ENCODE data around the gene SLC9A3.

The SLC9A3 gene

GRCh38 chr5:427415-428087 lies 96.7 kb downstream of the SLC9A3 start (continued):
- TF ChIP-seq CTCF (tag by site-specific recombination; IDR thresholded peaks at IDR 0.05) = no peak
- TF ChIP-seq ZNF548 (tag by site-specific recombination; IDR thresholded peaks at IDR 0.05) = no peak
- TF ChIP-seq, protein P1, sequence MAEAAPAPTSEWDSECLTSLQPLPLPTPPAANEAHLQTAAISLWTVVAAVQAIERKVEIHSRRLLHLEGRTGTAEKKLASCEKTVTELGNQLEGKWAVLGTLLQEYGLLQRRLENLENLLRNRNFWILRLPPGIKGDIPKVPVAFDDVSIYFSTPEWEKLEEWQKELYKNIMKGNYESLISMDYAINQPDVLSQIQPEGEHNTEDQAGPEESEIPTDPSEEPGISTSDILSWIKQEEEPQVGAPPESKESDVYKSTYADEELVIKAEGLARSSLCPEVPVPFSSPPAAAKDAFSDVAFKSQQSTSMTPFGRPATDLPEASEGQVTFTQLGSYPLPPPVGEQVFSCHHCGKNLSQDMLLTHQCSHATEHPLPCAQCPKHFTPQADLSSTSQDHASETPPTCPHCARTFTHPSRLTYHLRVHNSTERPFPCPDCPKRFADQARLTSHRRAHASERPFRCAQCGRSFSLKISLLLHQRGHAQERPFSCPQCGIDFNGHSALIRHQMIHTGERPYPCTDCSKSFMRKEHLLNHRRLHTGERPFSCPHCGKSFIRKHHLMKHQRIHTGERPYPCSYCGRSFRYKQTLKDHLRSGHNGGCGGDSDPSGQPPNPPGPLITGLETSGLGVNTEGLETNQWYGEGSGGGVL (tag by site-specific recombination; IDR thresholded peaks at IDR 0.05) = no peak
- no peak for TF ChIP-seq ZNF501 (tag by site-specific recombination; IDR thresholded peaks at IDR 0.05)
- TF ChIP-seq, protein P2, sequence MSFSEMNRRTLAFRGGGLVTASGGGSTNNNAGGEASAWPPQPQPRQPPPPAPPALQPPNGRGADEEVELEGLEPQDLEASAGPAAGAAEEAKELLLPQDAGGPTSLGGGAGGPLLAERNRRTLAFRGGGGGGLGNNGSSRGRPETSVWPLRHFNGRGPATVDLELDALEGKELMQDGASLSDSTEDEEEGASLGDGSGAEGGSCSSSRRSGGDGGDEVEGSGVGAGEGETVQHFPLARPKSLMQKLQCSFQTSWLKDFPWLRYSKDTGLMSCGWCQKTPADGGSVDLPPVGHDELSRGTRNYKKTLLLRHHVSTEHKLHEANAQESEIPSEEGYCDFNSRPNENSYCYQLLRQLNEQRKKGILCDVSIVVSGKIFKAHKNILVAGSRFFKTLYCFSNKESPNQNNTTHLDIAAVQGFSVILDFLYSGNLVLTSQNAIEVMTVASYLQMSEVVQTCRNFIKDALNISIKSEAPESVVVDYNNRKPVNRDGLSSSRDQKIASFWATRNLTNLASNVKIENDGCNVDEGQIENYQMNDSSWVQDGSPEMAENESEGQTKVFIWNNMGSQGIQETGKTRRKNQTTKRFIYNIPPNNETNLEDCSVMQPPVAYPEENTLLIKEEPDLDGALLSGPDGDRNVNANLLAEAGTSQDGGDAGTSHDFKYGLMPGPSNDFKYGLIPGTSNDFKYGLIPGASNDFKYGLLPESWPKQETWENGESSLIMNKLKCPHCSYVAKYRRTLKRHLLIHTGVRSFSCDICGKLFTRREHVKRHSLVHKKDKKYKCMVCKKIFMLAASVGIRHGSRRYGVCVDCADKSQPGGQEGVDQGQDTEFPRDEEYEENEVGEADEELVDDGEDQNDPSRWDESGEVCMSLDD (tag by site-specific recombination; IDR thresholded peaks at IDR 0.05) = no peak
- TF ChIP-seq ZNF529 (tag by site-specific recombination; IDR thresholded peaks at IDR 0.05; ENCODE audit: insufficient replicate concordance) = no peak
- no peak for TF ChIP-seq ZNF701 (tag by site-specific recombination; IDR thresholded peaks at IDR 0.05)
- no peak for TF ChIP-seq ZNF629 (tag by site-specific recombination; IDR thresholded peaks at IDR 0.05)

DNA sequence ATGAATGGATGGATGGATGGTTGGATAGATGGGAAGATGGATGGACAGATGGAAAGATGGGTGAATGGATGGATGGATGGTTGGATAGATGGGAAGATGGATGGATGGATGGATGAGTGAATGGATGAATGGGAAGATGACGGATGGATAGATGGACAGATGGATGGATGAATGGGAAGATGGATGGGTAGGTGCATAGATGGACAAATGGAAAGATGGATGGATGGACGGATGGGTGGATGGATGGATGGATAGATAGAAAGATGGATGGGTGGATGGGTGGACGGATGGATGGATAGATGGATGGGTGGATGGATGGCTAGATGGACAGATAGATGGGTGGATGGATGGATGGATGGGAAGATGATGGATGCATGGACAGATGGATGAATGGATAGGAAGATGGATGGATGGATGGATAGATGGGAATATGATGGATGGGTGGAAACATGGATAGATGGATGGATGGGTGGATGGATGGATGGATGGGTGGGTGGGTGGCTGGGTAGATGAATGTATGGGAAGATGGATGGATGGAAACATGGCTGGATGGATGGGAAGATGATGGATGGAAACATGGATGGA lies 97.8 kb downstream of the SLC9A3 start:
- CTCF ChIA-PET = interaction anchor here (0.6 to 7.3 kb wide), 5 partner anchors 108 to 400 kb away, joined by 3 to 137 read pairs (median 4); partner anchors contain the start of gene AHRR
- Histone ChIP-seq H3K4me3 (ENCODE audit: low read depth, low read length) (no peak overlapping the region), H3K4me1 (ENCODE audit: control insufficient read depth, insufficient read depth, low read length) (0 out of 2 replicates have a peak, but pooled peaks cover 2% of the 10 kb centered on the region), H3K27ac (ENCODE audit: extremely low read depth, low read depth, low read length) (no peak overlapping the region), H3K9me3 (ENCODE audit: control insufficient read depth, insufficient read depth, low read depth, low read length) (no peaks in the 10 kb centered on the region), H3K36me3 (ENCODE audit: control insufficient read depth in 2 of 2, insufficient read depth in 1 of 2, low read length in 2 of 2) (peaks cover 0 to 45% of the 10 kb centered on the region in 2 experiments; a peak in 2 of 3 replicates)
- POLR2A ChIA-PET = no interaction called here
- TF ChIP-seq, protein P3, sequence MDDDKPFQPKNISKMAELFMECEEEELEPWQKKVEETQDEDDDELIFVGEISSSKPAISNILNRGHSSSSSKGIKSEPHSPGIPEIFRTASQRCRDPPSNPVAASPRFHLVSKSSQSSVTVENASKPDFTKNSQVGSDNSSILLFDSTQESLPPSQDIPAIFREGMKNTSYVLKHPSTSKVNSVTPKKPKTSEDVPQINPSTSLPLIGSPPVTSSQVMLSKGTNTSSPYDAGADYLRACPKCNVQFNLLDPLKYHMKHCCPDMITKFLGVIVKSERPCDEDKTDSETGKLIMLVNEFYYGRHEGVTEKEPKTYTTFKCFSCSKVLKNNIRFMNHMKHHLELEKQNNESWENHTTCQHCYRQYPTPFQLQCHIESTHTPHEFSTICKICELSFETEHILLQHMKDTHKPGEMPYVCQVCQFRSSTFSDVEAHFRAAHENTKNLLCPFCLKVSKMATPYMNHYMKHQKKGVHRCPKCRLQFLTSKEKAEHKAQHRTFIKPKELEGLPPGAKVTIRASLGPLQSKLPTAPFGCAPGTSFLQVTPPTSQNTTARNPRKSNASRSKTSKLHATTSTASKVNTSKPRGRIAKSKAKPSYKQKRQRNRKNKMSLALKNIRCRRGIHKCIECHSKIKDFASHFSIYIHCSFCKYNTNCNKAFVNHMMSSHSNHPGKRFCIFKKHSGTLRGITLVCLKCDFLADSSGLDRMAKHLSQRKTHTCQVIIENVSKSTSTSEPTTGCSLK (tag by site-specific recombination; IDR thresholded peaks at IDR 0.05) = peak; percentile 70; the same call in 1 of the 2 replicates
- TF ChIP-seq KLF1 (tag by site-specific recombination; IDR thresholded peaks at IDR 0.05) = no peak
- no peak for TF ChIP-seq ZNF350 (tag by site-specific recombination; IDR thresholded peaks at IDR 0.05)
- TF ChIP-seq ZNF521 (tag by site-specific recombination; IDR thresholded peaks at IDR 0.05) = no peak
- no peak for TF ChIP-seq HOXD13 (CRISPR knock-in tag; IDR thresholded peaks at IDR 0.05; ENCODE audit: borderline replicate concordance)
- no peak for TF ChIP-seq ZNF394 (tag by site-specific recombination; IDR thresholded peaks at IDR 0.05; ENCODE audit: borderline replicate concordance)
- no peak for TF ChIP-seq ZNF311 (tag by site-specific recombination; IDR thresholded peaks at IDR 0.05; ENCODE audit: borderline replicate concordance)
- TF ChIP-seq ZNF423 (tag by site-specific recombination; IDR thresholded peaks at IDR 0.05) = no peak
- no peak for TF ChIP-seq ZNF707 (tag by site-specific recombination; IDR thresholded peaks at IDR 0.05)
- TF ChIP-seq, protein P1 (tag by site-specific recombination; IDR thresholded peaks at IDR 0.05) = no peak
- TF ChIP-seq ZBTB20 (tag by site-specific recombination; IDR thresholded peaks at IDR 0.05) = 0 out of 2 replicates have a peak, but pooled peaks have one; percentile 22
- no peak for TF ChIP-seq ZNF529 (tag by site-specific recombination; IDR thresholded peaks at IDR 0.05; ENCODE audit: insufficient replicate concordance)
- no peak for TF ChIP-seq ZNF354C (tag by site-specific recombination; IDR thresholded peaks at IDR 0.05; ENCODE audit: borderline replicate concordance, low read depth)
- TF ChIP-seq OVOL3 (tag by site-specific recombination; IDR thresholded peaks at IDR 0.05) = no peak
- TF ChIP-seq ZNF548 (tag by site-specific recombination; IDR thresholded peaks at IDR 0.05) = no peak
- TF ChIP-seq ZNF645 (tag by site-specific recombination; IDR thresholded peaks at IDR 0.05) = no peak
- TF ChIP-seq, protein P4, sequence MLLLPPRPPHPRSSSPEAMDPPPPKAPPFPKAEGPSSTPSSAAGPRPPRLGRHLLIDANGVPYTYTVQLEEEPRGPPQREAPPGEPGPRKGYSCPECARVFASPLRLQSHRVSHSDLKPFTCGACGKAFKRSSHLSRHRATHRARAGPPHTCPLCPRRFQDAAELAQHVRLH (tag by site-specific recombination; IDR thresholded peaks at IDR 0.05) = no peak
